Peyer's patch (tissue), 4 donors: ENCODE results near the gene RPS6KB2.

Experiments
- POLR2A ChIP-seq, 2 donors: fragments of 450-650 bp; IDR thresholded peaks; one replicate each; pipeline ENCODE4 v1.5.1; 2017; ENCODE audit warnings: antibody characterized with exemption in 2 of 2, mild to moderate bottlenecking in 2 of 2, moderate library complexity in 2 of 2
- TF ChIP-seq, protein P1 (sequence below), 6 experiments: fragments of 450-650 bp in 4 of 6; fragments of 200-600 bp in 2 of 6; sonication (generic) in 1 of 6; IDR thresholded peaks; one replicate each; pipeline ENCODE4 v1.5.1; 2017 to 2019; ENCODE audit warnings: antibody characterized with exemption in 6 of 6, mild to moderate bottlenecking in 3 of 6, moderate library complexity in 1 of 6

DNA sequence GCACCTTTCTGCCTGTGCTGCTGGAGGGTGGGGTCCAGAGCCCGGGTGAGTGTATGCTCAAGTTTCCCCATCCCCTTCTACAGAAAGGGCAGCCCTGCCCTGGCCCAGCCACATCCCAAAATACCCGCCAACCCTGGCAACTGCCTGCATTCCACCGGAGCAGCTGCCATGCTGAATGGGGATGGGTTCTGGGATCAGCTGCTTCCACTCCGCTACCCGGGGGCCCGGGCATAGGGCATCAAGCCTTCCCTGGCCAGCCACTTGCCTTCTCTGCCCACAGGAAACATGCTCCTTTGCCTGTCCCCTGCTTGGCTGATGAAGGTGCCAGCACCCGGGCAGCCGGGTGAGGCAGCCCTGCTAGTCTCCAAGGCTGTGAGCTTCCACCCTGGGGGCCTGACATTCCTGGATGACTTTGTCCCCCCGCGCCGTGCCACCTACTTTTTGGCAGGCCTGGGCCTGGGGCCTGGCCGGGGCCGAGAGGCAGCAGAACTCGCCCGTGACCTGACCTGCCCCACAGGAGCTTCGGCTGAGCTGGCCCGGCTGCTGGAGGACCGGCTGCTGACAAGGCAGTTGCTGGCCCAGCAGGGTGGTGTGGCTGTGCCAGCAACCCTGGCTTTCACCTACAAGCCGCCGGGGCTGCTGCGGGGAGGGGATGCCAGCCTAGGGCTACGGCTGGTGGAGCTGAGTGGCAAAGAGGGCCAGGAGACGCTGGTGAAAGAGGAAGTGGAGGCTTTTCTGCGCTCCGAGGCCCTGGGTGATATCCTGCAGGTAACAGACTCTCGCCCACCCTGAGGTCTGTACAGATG is 9.6 kb upstream of the RPS6KB2 start:
- TF ChIP-seq, protein P1, sequence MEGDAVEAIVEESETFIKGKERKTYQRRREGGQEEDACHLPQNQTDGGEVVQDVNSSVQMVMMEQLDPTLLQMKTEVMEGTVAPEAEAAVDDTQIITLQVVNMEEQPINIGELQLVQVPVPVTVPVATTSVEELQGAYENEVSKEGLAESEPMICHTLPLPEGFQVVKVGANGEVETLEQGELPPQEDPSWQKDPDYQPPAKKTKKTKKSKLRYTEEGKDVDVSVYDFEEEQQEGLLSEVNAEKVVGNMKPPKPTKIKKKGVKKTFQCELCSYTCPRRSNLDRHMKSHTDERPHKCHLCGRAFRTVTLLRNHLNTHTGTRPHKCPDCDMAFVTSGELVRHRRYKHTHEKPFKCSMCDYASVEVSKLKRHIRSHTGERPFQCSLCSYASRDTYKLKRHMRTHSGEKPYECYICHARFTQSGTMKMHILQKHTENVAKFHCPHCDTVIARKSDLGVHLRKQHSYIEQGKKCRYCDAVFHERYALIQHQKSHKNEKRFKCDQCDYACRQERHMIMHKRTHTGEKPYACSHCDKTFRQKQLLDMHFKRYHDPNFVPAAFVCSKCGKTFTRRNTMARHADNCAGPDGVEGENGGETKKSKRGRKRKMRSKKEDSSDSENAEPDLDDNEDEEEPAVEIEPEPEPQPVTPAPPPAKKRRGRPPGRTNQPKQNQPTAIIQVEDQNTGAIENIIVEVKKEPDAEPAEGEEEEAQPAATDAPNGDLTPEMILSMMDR (IDR thresholded peaks at IDR 0.05) = no peak
- TF ChIP-seq POLR2A (IDR thresholded peaks at IDR 0.05) = no peak
